ENCODE results near the gene POP7.

DNA sequence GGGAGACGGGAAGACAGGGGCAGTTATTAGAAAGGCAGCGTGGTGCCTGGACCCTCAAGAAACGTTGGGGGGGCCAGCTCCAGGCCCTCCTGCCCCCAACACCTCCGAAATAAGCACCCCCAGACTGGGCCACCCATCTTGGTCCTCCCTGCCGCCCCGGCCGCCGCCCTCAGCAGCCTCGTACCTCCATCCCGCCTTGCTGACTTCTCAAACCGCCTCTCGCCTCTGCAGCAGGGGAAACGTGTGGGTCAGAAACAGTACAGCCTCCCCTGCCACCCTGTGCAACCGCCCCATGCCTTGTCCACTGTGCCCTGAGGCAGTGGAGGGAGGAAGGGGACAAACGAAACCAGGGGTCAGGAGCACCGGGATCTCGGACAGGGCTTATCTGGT lies 19.1 kb upstream of the POP7 start:
- TF ChIP-seq, protein P1, sequence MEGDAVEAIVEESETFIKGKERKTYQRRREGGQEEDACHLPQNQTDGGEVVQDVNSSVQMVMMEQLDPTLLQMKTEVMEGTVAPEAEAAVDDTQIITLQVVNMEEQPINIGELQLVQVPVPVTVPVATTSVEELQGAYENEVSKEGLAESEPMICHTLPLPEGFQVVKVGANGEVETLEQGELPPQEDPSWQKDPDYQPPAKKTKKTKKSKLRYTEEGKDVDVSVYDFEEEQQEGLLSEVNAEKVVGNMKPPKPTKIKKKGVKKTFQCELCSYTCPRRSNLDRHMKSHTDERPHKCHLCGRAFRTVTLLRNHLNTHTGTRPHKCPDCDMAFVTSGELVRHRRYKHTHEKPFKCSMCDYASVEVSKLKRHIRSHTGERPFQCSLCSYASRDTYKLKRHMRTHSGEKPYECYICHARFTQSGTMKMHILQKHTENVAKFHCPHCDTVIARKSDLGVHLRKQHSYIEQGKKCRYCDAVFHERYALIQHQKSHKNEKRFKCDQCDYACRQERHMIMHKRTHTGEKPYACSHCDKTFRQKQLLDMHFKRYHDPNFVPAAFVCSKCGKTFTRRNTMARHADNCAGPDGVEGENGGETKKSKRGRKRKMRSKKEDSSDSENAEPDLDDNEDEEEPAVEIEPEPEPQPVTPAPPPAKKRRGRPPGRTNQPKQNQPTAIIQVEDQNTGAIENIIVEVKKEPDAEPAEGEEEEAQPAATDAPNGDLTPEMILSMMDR (IDR thresholded peaks at IDR 0.05 in 4 of 5, conservative IDR thresholded peaks at IDR 0.05 in 1 of 5): no peak
- no peak for TF ChIP-seq POLR2A (IDR thresholded peaks at IDR 0.05)
